HEK293 (cell line): Measurements from ENCODE around the gene IL24.
A peak's percentile ranks its signal among the peaks of the same experiment; 100 is the strongest.

Source experiments
- KLF1 ChIP-seq: fragments of 450-650 bp; formaldehyde crosslinking; IDR thresholded peaks from 2 replicates; pipeline ENCODE4 v1.5.1; 2016; ENCODE audit warnings: missing biosample characterization, missing genetic modification characterization
- OVOL3 ChIP-seq: fragments of 450-650 bp; formaldehyde crosslinking; IDR thresholded peaks from 2 replicates; pipeline ENCODE4 v1.5.1; 2016; ENCODE audit warnings: missing biosample characterization, missing genetic modification characterization
- PBX3 ChIP-seq: sonication (generic); formaldehyde crosslinking; IDR thresholded peaks from 2 replicates; pipeline ENCODE4 v1.8.1; 2022; ENCODE audit warnings: mild to moderate bottlenecking, moderate library complexity, missing genetic modification reagents
- RBAK ChIP-seq: fragments of 450-650 bp; formaldehyde crosslinking; IDR thresholded peaks from 2 replicates; pipeline ENCODE4 v1.5.1; 2016; ENCODE audit warnings: missing biosample characterization, missing genetic modification characterization
- YY1 ChIP-seq: fragments of 450-650 bp; formaldehyde crosslinking; IDR thresholded peaks from 2 replicates; pipeline ENCODE4 v1.5.1; 2018; ENCODE audit warnings: missing biosample characterization, missing genetic modification characterization
- ZBTB48 ChIP-seq: fragments of 450-650 bp; formaldehyde crosslinking; IDR thresholded peaks from 2 replicates; pipeline ENCODE4 v1.5.1; 2016; ENCODE audit warnings: missing biosample characterization, missing genetic modification characterization
- ZBTB8A ChIP-seq: fragments of 450-650 bp; formaldehyde crosslinking; IDR thresholded peaks from 2 replicates; pipeline ENCODE4 v1.5.1; 2016; ENCODE audit warnings: missing biosample characterization, missing genetic modification characterization
- ZEB2 ChIP-seq: fragments of 450-650 bp; formaldehyde crosslinking; IDR thresholded peaks from 2 replicates; pipeline ENCODE4 v1.5.1; 2016; ENCODE audit warnings: missing biosample characterization, missing genetic modification characterization
- ZFP41 ChIP-seq: fragments of 450-650 bp; formaldehyde crosslinking; IDR thresholded peaks from 2 replicates; pipeline ENCODE4 v1.5.1; 2016; ENCODE audit warnings: missing biosample characterization, missing genetic modification characterization, borderline replicate concordance
- ZIC2 ChIP-seq: fragments of 450-650 bp; formaldehyde crosslinking; IDR thresholded peaks from 2 replicates; pipeline ENCODE4 v1.5.1; 2016; ENCODE audit warnings: missing biosample characterization, missing genetic modification characterization
- ZNF10 ChIP-seq: fragments of 450-650 bp; formaldehyde crosslinking; IDR thresholded peaks from 2 replicates; pipeline ENCODE4 v1.5.1; 2017; ENCODE audit warnings: missing biosample characterization, missing genetic modification characterization
- ZNF132 ChIP-seq: fragments of 450-650 bp; formaldehyde crosslinking; IDR thresholded peaks from 2 replicates; pipeline ENCODE4 v1.5.1; 2017; ENCODE audit warnings: missing biosample characterization, missing genetic modification characterization, borderline replicate concordance
- ZNF133 ChIP-seq: fragments of 450-650 bp; formaldehyde crosslinking; IDR thresholded peaks from 2 replicates; pipeline ENCODE4 v1.5.1; 2016; ENCODE audit warnings: missing biosample characterization, missing genetic modification characterization
- ZNF140 ChIP-seq: fragments of 450-650 bp; formaldehyde crosslinking; IDR thresholded peaks from 2 replicates; pipeline ENCODE4 v1.5.1; 2016; ENCODE audit warnings: missing biosample characterization, missing genetic modification characterization
- ZNF148 ChIP-seq: fragments of 450-650 bp; formaldehyde crosslinking; IDR thresholded peaks from 2 replicates; pipeline ENCODE4 v1.5.0; 2017; ENCODE audit warnings: missing biosample characterization, missing genetic modification characterization, borderline replicate concordance
- ZNF214 ChIP-seq: fragments of 450-650 bp; formaldehyde crosslinking; IDR thresholded peaks from 2 replicates; pipeline ENCODE4 v1.5.1; 2017; ENCODE audit warnings: missing biosample characterization, mild to moderate bottlenecking, missing genetic modification characterization, borderline replicate concordance
- ZNF302 ChIP-seq: fragments of 450-650 bp; formaldehyde crosslinking; IDR thresholded peaks from 2 replicates; pipeline ENCODE4 v1.5.1; 2016; ENCODE audit warnings: missing biosample characterization, missing genetic modification characterization, low read depth
- ZNF37A ChIP-seq: fragments of 450-650 bp; IDR thresholded peaks from 2 replicates; pipeline ENCODE4 v1.5.1; 2018; ENCODE audit warnings: missing biosample characterization, missing genetic modification characterization
- ZNF426 ChIP-seq: fragments of 450-650 bp; formaldehyde crosslinking; IDR thresholded peaks from 2 replicates; pipeline ENCODE4 v1.5.1; 2017; ENCODE audit warnings: missing biosample characterization, missing genetic modification characterization, mild to moderate bottlenecking, inconsistent platforms, moderate library complexity
- ZNF433 ChIP-seq: fragments of 450-650 bp; formaldehyde crosslinking; IDR thresholded peaks from 2 replicates; pipeline ENCODE4 v1.5.1; 2016; ENCODE audit warnings: missing biosample characterization, missing genetic modification characterization, low read depth
- ZNF518A ChIP-seq: fragments of 450-650 bp; formaldehyde crosslinking; conservative IDR thresholded peaks from 2 replicates; pipeline ENCODE4 v1.5.1; 2016; ENCODE audit warnings: low read depth, missing biosample characterization, missing genetic modification characterization
- ZNF561 ChIP-seq: fragments of 450-650 bp; IDR thresholded peaks from 2 replicates; pipeline ENCODE4 v1.5.1; 2018; ENCODE audit warnings: missing biosample characterization, missing genetic modification characterization, borderline replicate concordance
- ZNF623 ChIP-seq: fragments of 450-650 bp; formaldehyde crosslinking; IDR thresholded peaks from 2 replicates; pipeline ENCODE4 v1.5.1; 2016; ENCODE audit warnings: missing biosample characterization, missing genetic modification characterization
- ZNF747 ChIP-seq: fragments of 450-650 bp; formaldehyde crosslinking; IDR thresholded peaks from 2 replicates; pipeline ENCODE4 v1.5.1; 2016; ENCODE audit warnings: missing biosample characterization, missing genetic modification characterization
- ZSCAN23 ChIP-seq: fragments of 450-650 bp; formaldehyde crosslinking; IDR thresholded peaks from 2 replicates; pipeline ENCODE4 v1.5.1; 2016; ENCODE audit warnings: missing biosample characterization, missing genetic modification characterization
- ZXDB ChIP-seq: fragments of 450-650 bp; formaldehyde crosslinking; IDR thresholded peaks from 2 replicates; pipeline ENCODE4 v1.5.1; 2016; ENCODE audit warnings: missing biosample characterization, missing genetic modification characterization
- TF ChIP-seq, protein P1 (sequence below): fragments of 450-650 bp; formaldehyde crosslinking; IDR thresholded peaks from 2 replicates; pipeline ENCODE4 v1.5.1; 2016; ENCODE audit warnings: missing biosample characterization, missing genetic modification characterization, borderline replicate concordance

The IL24 gene

GRCh38 chr1:206912445-206913095 lies 15.3 kb downstream of the IL24 start (continued):
- TF ChIP-seq, protein P1, sequence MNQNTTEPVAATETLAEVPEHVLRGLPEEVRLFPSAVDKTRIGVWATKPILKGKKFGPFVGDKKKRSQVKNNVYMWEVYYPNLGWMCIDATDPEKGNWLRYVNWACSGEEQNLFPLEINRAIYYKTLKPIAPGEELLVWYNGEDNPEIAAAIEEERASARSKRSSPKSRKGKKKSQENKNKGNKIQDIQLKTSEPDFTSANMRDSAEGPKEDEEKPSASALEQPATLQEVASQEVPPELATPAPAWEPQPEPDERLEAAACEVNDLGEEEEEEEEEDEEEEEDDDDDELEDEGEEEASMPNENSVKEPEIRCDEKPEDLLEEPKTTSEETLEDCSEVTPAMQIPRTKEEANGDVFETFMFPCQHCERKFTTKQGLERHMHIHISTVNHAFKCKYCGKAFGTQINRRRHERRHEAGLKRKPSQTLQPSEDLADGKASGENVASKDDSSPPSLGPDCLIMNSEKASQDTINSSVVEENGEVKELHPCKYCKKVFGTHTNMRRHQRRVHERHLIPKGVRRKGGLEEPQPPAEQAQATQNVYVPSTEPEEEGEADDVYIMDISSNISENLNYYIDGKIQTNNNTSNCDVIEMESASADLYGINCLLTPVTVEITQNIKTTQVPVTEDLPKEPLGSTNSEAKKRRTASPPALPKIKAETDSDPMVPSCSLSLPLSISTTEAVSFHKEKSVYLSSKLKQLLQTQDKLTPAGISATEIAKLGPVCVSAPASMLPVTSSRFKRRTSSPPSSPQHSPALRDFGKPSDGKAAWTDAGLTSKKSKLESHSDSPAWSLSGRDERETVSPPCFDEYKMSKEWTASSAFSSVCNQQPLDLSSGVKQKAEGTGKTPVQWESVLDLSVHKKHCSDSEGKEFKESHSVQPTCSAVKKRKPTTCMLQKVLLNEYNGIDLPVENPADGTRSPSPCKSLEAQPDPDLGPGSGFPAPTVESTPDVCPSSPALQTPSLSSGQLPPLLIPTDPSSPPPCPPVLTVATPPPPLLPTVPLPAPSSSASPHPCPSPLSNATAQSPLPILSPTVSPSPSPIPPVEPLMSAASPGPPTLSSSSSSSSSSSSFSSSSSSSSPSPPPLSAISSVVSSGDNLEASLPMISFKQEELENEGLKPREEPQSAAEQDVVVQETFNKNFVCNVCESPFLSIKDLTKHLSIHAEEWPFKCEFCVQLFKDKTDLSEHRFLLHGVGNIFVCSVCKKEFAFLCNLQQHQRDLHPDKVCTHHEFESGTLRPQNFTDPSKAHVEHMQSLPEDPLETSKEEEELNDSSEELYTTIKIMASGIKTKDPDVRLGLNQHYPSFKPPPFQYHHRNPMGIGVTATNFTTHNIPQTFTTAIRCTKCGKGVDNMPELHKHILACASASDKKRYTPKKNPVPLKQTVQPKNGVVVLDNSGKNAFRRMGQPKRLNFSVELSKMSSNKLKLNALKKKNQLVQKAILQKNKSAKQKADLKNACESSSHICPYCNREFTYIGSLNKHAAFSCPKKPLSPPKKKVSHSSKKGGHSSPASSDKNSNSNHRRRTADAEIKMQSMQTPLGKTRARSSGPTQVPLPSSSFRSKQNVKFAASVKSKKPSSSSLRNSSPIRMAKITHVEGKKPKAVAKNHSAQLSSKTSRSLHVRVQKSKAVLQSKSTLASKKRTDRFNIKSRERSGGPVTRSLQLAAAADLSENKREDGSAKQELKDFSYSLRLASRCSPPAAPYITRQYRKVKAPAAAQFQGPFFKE (tag by site-specific recombination), result no peak
- TF ChIP-seq ZNF302 (tag by site-specific recombination) (no peak), KLF1 (no peak), ZNF133 (tag by site-specific recombination) (no peak), YY1 (tag by site-specific recombination) (no peak), ZNF518A (no peak), ZSCAN23 (tag by site-specific recombination) (no peak), ZBTB48 (no peak), ZNF10 (tag by site-specific recombination) (no peak), OVOL3 (tag by site-specific recombination) (no peak), ZEB2 (tag by site-specific recombination) (peak; percentile 28; the same call in 1 of the 2 replicates), ZNF623 (no peak), ZXDB (tag by site-specific recombination) (no peak), ZNF433 (tag by site-specific recombination) (no peak), PBX3 (CRISPR knock-in tag) (no peak), ZNF214 (tag by site-specific recombination) (no peak), ZNF747 (tag by site-specific recombination) (no peak), ZNF132 (tag by site-specific recombination) (no peak), ZNF561 (peak; percentile 31; the same call in 1 of the 2 replicates), RBAK (tag by site-specific recombination) (no peak), ZIC2 (tag by site-specific recombination) (peak; percentile 88), ZBTB8A (no peak), ZNF140 (tag by site-specific recombination) (no peak), ZNF37A (tag by site-specific recombination) (no peak), ZFP41 (tag by site-specific recombination) (no peak), ZNF426 (tag by site-specific recombination) (no peak), ZNF148 (tag by site-specific recombination) (no peak)
